GM12872 (cell line): ENCODE results near the gene MCM8.

ENCODE experiments used
- CTCF ChIP-seq: IDR thresholded peaks from 3 replicates; pipeline ENCODE4 v1.5.1; 2011; ENCODE audit warnings: low read depth, mild to moderate bottlenecking, low read length, moderate library complexity; ENCODE audit not compliant: insufficient read depth

MCM8 gene

GRCh38 chr20:6044115-6044514, 93.7 kb downstream of the MCM8 start:
- no peak for TF ChIP-seq CTCF

- no peak for TF ChIP-seq CTCF
Observed at GRCh38 chr20:6045566-6045965, 95.1 kb downstream of the MCM8 start.

GRCh38 chr20:6046432-6046831, 96.0 kb downstream of the MCM8 start:
- no peak for TF ChIP-seq CTCF

GRCh38 chr20:6048391-6048790, 97.9 kb downstream of the MCM8 start:
- no peak for TF ChIP-seq CTCF
